GM12801 (cell line): ENCODE measurements around the gene DIP2C.

ENCODE experiments used
- TF ChIP-seq, protein P1 (sequence below): IDR thresholded peaks from one replicate; pipeline ENCODE4 v1.5.1; 2011; ENCODE audit warnings: control low read depth; ENCODE audit not compliant: insufficient read length; ENCODE audit errors: extremely low read depth

DIP2C gene

DNA sequence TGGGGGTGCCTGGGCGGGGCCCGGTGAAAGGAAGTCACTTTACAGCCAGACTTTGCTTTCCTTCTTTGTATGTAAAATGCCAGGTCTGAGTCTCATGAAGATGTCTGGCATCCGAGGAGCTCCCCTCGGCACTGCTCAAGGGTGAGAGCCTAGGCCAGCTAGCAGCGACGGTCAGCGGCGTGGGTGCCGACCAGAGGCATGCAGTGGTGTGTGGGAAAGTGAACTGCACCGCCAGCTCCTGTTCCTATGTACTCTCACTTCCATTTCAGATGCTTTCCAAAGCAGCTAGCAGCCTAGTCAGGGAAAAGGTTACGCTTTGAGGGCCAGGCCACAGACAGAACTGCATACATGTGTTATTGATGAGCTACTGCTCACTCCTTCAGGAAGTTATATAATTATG lies 381.4 kb downstream of the DIP2C start:
- TF ChIP-seq, protein P1, sequence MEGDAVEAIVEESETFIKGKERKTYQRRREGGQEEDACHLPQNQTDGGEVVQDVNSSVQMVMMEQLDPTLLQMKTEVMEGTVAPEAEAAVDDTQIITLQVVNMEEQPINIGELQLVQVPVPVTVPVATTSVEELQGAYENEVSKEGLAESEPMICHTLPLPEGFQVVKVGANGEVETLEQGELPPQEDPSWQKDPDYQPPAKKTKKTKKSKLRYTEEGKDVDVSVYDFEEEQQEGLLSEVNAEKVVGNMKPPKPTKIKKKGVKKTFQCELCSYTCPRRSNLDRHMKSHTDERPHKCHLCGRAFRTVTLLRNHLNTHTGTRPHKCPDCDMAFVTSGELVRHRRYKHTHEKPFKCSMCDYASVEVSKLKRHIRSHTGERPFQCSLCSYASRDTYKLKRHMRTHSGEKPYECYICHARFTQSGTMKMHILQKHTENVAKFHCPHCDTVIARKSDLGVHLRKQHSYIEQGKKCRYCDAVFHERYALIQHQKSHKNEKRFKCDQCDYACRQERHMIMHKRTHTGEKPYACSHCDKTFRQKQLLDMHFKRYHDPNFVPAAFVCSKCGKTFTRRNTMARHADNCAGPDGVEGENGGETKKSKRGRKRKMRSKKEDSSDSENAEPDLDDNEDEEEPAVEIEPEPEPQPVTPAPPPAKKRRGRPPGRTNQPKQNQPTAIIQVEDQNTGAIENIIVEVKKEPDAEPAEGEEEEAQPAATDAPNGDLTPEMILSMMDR = no peak

DNA sequence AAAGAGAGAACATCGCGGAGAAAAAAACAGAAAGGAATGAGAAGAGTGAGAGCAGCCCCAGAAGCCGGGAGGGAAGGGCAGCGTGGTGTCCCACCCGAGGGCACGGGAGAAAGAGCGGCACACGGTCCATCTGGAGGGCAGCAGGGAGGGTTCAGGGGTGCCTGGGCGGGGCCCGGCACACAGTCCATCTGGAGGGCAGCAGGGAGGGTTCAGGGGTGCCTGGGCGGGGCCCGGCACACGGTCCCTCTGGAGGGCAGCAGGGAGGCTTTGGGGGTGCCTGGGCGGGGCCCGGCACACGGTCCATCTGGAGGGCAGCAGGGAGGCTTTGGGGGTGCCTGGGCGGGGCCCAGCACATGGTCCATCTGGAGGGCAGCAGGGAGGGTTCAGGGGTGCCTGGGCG lies 381.8 kb downstream of the DIP2C start:
- TF ChIP-seq, protein P1 = no peak

DNA sequence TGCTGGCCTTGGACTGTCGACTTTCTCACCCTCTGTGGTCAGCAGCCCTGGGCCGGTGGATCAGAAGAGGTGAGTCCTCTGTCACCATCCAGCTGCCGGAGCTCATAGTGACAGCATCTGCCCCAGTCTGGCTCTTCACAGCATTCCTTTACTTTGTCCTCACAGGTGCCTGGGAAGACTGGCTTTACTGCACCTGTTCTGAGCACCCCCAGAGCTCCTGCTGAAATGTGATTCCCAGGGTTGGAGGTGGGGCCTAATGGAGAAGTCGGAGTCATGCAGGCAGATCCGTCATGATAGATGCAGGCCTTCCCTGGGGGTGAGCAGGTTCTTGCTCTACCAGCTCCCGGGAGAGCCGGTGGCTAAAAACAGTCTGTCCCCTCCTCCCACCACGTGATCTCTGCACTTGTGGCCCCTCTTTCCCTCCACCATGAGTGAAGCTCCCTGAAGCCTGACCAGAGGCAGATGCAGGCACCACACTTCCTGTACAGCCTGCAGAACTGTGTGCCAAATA lies 382.7 kb downstream of the DIP2C start:
- TF ChIP-seq, protein P1 = no peak

DNA sequence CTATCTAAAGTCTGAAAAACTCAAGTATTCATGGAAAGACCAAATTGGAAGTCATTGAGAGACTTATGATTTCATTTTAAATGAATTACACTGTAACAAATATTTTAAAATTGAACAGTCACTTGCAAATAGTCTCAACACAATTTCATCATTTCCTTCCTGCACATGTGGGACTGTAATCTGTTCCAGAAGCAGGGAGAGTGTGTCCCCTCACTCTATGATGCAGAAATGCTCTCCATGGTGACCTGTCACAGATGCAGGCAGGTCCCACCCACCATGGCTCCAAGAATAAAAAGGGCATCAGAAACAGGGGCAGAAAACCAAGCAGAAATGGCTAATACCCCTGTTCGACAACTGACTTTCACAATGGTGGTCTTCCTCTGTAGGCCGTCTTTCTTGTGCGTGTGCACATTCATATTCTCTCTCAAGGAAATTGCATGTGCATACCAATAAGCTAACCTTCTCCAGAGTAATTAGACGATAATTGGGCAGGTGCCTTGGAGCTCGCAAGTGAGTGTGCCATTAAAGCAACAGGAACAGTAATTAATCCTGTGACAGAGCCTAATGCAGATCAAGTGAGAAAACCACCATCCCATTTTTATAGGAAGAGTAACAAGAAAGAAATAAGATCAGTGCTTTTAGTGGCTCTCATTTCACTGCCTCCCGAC lies 383.3 kb downstream of the DIP2C start:
- TF ChIP-seq, protein P1 = no peak

DNA sequence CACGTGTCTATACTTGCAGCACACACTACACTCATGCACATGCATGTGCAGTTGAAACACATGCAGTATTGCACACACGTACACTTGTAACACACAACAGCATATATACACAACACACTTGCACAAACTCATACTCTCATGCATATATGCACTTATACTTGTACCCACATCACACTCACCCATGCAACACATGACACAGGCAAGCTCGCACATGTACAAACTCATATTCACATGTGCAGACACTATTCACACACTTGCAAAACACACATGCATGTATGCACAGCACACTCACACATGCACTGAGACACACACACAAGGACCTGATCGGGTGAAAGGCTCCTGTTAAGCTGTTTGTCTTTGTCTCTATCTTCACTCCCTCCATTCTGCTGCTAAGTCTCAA lies 384.4 kb downstream of the DIP2C start:
- TF ChIP-seq, protein P1 = no peak

DNA sequence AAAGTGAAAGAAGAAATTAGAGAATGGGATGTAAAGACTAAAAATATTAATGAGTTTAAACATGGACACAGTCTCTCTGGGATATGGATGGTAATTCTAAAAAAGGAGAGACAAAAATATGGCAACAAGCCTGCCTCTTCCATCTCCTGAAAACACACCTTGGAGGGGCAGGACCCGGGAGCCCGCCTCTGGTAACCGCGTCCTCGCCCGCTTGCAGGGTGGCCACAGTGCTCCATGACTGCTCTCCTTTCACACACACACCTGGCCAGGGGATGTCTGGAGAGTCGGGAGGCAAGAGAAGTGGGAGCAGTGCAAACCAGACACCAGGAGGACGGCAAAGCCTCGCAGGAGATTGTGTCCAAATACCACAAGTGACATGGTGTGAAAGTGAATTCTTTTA lies 387.9 kb downstream of the DIP2C start:
- TF ChIP-seq, protein P1 = no peak

DNA sequence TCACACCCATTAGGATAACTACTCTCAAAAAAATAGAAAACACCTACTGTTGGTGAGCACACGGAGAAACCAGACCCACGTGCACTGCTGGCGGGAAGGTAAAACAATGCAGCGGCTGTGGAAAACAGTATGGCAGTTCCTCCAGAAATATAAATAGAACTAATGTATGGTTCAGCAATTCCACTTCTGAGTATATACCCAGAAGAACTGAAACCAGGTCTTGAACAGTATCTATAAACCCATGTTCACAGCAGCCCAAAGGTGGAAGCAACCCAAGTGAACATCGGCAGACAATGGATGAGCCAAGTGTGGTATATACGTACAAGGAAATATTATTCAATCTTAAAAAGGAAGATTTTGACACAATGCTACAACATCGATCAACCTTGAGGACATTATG lies 389.5 kb downstream of the DIP2C start:
- TF ChIP-seq, protein P1 = no peak

DNA sequence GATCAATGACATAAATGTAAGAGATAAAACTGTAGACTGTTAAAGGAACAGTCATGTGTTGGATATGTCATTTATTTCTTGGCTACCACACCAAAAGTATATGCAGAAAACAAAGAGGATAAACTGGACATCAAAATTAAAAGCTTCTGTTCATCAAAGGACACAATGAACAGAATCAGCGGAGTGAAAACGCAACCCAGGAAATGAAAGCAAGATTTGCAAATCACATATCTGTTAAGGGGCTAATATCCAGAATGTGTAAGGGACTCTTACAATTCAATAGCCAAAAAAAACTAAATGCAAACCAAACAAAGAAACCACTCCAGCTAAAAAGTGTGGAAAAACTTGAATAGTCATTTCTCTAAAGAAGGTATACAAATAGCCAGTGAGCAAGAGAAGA lies 390.0 kb downstream of the DIP2C start:
- TF ChIP-seq, protein P1 = no peak
